NCI-H2196 treated with DMSO at 0.1 percent for 48 hours (cell line): ENCODE data around the gene STAMBP.
"Not testable (repeated sequence)": the region's sequence is repeated elsewhere in the genome, so short reads cannot be mapped to it uniquely, and the experiment has no call there.

Experiments
- DNase-seq: peaks from one replicate; lab custom pipeline; 2025; ENCODE audit not compliant: unreplicated experiment; lab: John Stamatoyannopoulos, UW

STAMBP gene

DNA sequence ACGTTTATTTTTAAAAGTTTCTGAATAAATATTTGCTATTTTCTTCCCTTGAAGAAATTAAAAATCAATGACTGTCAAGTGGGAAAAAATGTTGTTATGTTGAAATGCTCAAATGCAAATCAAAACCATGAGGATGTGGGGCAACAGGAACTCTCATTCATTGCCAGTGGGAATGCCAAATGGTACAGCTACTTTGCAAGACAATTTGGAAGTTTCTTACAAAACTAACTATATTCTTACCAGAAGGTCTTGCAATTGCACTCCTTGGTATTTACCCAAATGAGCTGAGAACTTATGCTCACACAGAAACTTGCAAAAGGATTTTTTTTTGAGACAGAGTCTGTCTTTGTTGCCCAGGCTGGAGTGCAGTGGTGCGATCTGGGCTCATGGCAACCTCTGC lies 56.6 kb downstream of the STAMBP start:
- DNase-seq, result no peak

DNA sequence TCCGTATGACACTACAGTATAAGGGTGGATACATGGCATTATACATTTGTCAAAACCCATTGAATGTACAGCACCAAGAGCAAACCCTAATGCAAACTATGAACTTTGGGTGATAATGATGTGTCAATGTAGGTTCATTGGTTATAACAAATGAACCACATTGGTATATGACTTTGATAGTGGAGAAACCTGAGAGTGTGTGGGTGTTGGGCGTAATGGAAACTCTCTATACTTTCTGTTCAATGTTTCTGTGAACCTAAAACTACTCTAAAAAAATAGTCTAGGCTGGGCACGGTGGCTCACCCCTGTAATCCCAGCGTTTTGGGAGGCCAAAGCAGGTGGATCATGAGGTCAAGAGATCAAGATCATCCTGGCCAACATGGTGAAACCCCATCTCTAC lies 57.6 kb downstream of the STAMBP start:
- no peak for DNase-seq

DNA sequence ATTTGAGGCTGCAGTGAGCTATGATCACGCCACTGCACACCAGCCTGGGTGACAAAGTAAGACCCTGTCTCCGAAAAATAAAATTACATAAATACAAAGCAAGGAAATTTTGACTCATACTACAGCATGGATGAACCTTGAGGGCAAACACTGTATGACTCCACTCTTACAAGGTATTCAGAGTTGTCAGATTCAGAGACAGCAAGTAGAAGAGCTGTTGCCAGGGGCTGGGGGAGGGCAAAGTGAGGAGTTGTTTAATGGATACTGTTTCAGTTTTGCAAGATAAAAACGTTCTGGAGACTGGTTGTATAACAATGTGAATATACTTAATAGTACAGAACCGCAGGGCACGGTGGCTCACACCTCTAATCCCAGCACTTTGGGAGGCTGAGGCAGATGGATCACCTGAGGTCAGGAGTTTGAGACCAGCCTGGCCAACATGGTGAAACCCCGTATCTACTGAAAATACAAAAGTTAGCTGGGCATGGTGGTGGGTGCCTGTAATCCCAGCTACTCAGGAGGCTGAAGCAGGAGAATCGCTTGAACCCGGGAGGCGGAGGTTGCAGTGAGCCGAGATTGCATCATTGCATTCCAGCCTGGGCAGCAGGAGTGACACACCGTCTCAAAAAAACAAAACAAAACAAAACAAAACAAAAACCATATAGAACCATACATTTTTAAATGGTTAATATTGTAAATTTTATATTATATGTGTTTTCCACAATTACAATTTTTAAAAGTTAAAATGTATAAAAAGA lies 59.0 kb downstream of the STAMBP start:
- not testable (repeated sequence) for DNase-seq

DNA sequence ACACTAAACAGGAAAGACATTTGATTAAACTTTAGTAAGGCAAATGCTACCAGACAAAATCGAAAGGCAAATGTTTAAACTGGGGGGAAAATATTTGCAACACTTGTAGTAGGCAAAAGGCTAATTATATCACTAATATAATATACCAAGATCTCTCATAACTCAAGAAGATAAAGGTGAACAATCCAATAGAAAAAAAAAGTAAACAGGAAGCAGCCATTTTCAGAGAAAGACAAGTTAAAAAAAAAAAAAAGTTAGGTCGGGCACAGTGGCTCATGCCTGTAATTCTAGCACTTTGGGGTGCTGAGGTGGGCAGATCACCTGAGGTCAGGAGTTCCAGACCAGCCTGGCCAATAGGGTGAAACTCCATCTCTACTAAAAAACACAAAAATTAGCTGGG lies 59.6 kb downstream of the STAMBP start:
- no peak for DNase-seq

DNA sequence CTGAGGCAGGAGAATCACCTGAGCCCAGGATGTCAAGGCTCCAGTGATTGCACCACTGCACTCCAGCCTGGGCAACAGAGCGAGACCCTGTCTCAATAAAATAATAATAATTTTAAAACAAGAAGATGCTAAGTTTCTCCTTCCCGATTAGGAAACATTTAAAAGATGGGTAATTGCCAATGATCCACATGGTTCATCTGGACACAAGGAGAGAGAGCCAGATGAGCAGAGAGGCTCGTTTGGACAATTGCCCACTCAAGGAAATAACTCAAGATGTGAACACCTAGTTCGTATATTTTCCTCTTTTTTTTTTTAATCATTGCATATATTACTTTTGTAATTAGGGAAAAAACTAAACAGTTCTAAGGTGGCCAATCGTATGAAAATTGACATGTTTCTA lies 60.4 kb downstream of the STAMBP start:
- no peak for DNase-seq

DNA sequence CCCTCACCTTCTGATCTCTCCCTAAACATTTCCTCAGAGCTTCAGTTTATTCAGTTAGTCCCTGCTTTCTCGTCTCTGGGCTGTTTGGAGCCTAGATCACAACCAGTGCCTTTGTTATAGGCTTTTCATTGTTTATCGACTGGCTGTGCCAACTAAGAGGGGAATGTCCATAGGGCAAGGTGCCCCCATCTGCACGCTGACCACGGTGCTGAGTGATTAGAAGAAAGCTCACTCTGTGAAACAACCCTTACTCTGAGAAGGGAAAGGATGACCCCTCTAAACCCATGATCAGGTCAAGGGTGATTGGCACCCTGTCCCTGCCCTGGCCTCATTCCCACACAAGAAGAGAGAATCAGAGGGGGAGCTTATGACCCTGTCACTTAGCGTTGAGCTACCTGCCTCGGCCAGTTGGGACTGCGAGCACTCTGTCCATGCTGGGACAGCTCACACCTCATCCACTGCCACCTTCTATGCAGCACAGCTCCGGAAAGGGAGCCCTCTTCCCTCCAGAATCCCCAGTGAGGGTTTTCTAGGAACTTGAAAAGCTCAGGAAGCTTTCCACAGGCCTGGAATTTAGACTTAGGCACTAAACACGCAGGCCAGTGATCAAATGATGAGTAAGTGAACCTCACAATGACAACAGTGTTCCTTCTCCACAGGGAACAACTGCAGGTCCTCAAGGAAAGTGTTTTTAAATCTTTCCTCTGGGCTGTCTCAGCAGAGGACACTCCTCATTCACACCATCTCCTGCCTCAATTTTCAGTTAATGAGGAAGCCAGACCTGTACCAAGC lies 61.7 kb downstream of the STAMBP start:
- no peak for DNase-seq

DNA sequence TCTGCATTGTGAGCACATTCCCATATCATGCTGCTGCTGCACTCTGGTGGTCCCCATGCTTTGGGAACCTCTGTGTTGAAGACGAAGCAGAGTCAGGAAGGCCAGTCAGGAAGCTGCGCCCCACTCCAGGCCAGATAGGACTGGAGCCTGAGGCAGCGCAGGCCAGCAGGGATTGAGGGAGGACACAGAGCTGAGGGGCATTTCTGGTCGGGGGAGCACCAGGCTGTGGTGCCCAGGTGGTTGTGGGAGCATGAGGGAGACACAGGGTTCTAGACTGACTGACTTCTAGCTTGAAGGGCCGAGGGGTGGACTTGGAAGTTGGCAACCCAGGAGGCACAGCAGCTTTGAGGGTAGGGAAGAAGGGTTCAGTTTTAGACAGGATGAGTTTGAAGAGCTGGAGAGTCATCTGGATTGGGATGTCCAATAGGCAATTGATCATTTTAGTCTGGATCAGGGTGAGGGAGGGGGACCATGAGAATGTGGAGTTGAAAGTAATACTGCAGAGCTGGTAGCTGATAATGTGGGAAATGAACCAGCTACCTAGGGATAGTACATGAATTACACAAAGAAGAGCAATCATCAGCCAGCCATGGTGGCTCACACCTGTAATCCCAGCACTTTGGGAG lies 62.6 kb downstream of the STAMBP start:
- DNase-seq, result no peak

DNA sequence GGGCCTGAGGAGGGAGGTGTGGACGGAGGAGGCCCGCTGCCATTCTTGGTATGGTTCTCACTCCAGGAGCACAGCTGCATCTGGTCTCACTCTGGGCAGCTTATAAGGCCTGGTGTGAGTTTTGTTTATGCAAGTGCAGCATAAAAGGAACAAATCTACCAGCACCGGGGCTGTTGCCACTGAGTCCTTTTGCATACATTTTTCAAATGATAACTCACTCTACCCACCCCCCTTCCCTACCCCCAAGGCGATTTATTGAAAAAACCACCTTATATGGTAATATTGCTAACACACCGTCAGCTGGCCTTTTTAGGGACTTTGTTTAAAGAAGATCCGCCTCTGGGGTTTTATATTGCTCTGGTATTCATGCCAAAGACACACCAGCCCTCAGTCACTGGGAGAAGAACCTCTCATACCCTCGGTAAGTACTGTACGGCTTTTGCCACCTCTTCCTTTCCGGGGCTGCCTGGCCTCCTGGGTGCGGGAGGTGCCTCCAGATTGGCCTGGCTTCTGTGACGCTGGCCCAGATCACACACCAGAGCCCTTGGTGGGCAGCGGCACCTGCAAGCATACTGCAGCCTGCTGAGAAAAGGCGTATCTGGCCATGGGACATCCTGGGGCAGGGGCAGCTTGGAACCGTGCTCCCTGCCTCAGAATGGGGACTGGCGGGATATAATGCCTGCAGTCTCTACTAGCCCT lies 64.0 kb downstream of the STAMBP start, which contains the start of gene ACTG2:
ACTG2 (plus strand) TSS at position 378 of the 699 bp plus-strand sequence. CDS start 8,304 bp downstream, outside the sequence.
- DNase-seq, result no peak

DNA sequence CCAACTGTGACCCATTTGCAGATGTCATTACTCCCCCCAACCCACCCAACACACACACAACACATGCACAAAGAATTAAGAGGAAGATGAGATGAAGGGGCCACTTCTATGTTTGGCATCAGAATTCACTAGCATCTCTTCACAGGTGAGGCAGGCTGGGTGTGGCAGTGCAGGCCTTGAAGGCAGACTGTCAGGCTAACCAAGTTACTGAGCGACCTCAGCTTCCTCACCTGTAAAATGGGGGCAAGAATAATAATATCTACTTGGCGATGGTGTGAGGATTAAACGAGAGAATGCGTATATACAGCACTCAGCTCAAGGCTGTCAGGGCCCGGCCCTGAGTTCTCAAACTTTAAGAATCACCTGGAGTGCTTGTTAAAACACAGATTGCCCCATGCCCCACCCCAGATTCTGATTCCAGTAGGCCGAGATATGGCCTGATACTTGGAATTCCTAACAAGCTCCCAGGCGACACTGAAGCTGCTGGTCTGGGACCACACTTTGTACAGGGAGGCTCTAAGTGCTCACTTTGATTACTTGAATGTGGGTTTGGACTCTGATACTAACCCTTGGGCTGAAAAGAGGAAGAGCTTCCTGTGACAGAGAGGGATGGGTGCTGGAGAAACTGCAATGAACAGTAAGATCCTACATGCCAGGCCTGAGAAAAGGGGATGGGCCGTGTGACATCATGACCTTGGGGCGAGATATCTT lies 65.2 kb downstream of the STAMBP start:
- no peak for DNase-seq

DNA sequence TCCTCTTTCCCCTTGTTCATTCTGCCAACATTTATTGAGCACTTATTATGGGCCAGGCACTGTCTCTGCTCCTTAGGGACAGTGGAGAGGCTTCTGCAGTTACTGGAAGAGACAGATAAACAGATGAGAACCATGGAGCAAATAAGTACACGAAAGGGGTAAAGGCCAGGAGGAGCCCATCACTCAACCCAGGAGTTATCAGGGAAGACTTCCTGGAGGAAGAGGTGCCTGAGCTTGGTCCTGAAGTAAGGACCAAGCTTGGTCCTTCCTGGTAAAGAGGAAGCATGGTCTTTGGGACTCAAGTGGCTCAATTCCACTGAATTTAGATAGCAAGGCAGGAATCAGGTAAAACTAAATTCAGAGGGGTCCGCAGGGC lies 65.7 kb downstream of the STAMBP start:
- no peak for DNase-seq

DNA sequence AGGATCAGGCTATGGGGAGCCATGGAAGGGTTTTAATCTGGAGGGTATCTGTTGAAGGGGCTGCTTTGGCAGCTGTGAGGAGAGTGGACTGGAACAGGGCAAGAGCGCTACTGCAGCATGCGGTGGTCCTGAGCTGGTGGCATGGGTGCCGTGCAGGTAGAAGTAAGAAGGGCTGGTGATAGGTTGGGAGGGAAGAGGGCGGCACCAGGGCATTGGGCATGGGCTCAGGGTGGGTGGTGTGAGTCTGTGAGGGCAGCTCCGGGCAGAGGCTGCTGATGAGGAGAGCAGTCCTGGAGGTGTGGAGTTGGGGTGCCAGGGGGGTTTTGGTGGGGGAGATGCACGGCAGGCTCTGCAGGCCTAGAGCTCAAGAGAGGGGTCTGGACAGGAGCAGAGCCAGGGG lies 66.1 kb downstream of the STAMBP start:
- no peak for DNase-seq

DNA sequence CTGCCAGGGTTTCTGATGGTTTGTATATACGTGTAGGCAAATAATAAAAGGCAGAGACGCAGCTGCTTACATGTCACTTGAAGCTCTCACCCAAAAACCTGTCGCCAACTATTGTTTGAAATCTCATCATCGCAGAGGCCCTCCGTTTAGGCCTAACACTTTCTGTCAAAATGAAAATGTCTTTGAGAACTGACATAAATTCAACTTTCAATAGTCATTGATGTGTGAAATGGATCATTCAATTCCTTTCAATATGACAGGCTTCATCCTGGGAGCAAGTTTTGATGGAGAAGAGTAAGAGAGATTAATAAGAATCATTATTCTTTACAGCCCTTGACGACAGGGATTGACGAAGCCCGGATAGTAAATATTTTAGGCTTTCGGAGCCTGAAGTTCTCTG lies 66.7 kb downstream of the STAMBP start:
- no peak for DNase-seq

DNA sequence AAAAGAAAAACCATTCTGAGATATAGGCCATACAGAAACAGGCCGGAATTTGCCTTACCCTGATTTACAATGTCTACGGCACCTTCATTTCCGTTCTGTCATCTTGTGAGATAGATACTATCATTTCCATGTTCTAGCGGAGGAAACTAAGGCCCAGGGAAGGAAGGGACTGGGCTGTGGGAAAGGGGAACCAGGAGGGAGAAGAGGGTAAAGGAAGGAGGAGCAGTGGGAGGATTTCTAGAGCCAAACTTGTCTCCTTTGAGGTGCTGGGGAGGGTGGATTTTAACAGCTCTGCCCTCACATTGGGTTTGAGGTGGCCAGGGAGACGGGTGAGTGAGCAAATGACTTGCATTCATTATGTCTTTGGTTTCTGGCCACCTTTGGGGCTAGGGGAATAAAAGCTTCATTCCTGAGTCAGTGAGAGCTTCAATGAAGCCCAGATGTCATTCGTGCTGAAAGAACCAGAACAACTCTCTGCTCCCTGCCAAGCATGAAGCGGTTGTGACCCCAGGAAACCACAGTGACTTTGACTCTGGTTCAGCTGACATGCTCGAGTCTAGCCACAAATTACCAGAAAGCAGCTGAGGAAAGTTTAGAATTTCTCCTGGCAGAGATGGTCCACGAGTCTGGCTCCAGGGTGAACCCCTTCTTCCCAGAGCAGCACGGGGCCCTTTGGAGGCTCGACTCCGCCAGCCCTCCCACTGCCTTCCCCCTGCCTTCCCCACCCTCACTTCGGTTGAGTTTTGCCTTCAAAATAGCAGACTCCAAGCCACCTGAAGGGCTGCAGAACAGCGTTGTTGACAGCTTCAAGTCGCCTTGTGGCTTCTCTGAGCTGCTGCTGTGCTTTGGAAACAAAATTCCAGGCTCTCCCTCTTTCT lies 67.8 kb downstream of the STAMBP start:
- DNase-seq, result no peak

DNA sequence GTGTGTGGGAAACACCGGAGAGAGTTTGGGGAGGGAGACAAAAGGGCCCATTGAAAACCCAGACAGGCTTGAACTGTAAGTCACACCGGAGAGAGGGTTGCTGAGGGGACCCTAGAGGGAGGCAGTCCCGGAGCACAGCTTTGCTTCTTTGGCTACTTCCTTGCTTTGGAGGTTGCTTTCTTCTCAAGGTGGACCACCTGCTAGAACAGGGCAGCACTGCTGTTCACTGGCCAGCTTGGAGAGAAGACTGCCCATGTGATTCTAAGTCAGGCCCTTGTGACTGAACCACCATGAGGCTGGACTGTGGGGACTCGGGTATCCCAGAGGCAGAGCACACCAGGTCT lies 68.5 kb downstream of the STAMBP start:
- DNase-seq, result no peak

DNA sequence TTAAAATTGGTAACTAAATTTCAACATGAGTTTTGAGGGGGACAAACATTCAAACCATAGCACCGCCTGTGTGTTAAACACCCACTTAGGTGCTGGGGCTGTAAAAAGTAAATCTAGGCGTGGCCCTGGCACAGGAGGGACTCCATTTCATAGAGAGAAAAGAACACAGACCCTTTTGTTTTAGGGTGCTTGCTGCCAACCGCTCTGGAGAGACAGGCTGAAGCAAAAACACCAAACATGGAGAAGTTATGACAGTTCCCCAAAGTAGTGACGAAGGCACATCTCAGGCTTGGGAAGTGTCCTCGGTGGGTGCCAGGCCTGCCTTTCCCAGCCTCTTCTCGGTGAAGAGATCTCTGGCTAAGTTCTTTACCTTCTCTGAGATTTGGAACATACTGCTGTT lies 69.2 kb downstream of the STAMBP start:
- no peak for DNase-seq

DNA sequence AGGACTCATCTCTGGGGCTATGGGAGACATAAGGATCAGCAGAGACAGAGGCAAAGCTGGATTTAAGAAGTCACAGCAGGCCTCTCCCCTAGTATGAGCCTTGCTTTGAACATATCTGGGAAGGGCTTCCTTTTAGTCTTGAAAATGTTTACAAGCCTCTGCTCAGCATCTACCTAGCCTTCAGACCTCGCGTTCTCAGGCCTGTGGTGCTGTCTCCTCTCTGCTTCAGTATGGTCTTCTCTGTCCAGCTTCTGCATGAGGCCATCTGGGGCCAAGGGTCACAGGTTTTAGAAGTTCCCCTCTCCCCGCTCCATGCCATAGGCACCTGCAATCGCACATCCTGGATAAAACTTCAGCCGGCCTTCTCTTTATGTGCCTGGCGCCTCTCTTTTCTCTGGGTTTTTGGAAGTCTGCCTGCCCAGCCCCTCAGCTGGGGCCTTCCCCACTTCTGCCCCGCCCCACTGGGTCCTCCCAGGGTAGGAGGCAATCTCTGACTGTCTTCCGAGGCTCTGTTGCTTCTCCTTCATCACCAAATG lies 71.1 kb downstream of the STAMBP start:
- no peak for DNase-seq

DNA sequence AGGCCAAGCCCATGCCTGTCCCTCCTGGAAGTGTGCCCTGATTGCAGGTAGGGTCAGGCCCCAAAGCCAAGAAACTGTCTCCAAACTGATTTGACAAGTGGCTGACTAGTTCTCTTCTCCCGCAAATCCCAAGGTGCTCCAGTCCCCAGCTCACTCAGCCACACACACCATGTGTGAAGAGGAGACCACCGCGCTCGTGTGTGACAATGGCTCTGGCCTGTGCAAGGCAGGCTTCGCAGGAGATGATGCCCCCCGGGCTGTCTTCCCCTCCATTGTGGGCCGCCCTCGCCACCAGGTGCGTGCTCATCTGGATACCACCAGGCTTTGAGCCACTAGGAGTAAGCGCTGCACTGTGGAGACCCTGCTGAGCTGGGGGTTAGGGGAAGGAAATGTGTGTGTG lies 72.4 kb downstream of the STAMBP start:
- DNase-seq, result no peak

DNA sequence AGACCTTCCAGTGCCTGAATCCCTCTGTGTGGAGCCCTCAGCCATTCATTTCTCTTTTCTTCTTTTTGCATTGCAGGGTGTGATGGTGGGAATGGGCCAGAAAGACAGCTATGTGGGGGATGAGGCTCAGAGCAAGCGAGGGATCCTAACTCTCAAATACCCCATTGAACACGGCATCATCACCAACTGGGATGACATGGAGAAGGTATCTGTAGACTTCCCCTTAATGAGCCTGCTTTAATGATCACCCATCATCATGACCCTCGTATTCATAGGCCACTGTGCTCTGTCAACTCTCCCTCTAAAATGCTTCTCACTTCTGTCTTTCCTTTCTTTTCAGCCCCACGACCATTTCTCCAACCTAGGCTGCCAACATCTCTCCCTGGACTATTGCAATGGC lies 73.5 kb downstream of the STAMBP start:
- no peak for DNase-seq

DNA sequence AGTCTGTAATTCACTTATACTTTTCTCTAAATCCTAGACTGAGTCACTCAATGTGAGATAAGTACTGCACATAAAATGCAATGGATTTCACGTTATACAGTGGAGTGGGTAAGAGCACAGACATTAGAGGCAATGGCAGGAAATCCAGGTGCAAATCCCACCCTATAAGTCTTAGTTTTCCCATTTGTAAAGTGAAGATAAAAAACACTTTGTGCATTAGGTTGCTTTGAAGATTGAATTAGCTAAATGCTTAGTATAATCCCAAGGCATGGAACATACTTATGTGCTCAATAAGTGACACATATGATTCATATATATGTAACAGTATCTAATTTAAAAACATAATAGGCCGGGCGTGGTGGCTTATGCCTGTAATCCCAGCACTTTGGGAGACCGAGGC lies 74.6 kb downstream of the STAMBP start:
- DNase-seq, result no peak
